Progenitor cell of endocrine pancreas (in vitro differentiated cells): Measurements from ENCODE around the gene GID8. TPM values are rescaled to one million over a fixed set of nuclear protein-coding genes. Genes with fewer than 3 reads are reported as not detected.
"Not testable (repeated sequence)": the region's sequence is repeated elsewhere in the genome, so short reads cannot be mapped to it uniquely, and the experiment has no call there.

ENCODE experiments used
- DNase-seq: peaks from one replicate; pipeline ENCODE4 v3.0.0; 2021; ENCODE audit warnings: low spot score; ENCODE audit not compliant: unreplicated experiment
- H3K27ac Mint-ChIP-seq: 2 replicates; pipeline ENCODE4 v1.8.0; 2021; ENCODE audit warnings: mild to moderate bottlenecking, moderate library complexity, mixed read lengths
- H3K27me3 Mint-ChIP-seq: 2 replicates; pipeline ENCODE4 v1.8.0; 2021; ENCODE audit warnings: mixed read lengths
- H3K36me3 Mint-ChIP-seq: 2 replicates; pipeline ENCODE4 v1.8.0; 2022; ENCODE audit warnings: mixed read lengths; ENCODE audit not compliant: insufficient read depth
- H3K4me1 Mint-ChIP-seq: 2 replicates; pipeline ENCODE4 v1.8.0; 2021; ENCODE audit warnings: low read depth, mixed read lengths
- H3K4me3 Mint-ChIP-seq: 2 replicates; pipeline ENCODE4 v1.8.0; 2021; ENCODE audit warnings: low read depth, mild to moderate bottlenecking, moderate library complexity, mixed read lengths
- H3K9me3 Mint-ChIP-seq: 2 replicates; pipeline ENCODE4 v1.8.0; 2021; ENCODE audit warnings: low read depth, mixed read lengths
- CTCF ChIP-seq: fragments of 200-600 bp; sonication (generic); IDR thresholded peaks from one replicate; pipeline ENCODE4 v1.5.0; 2021; ENCODE audit warnings: antibody characterized with exemption, mild to moderate bottlenecking; ENCODE audit not compliant: unreplicated experiment
- total RNA-seq: library from RNA; stranded (reverse); gene quantifications from 2 replicates; pipeline ENCODE4 v1.2.1, GENCODE V29; 2021

GID8 gene
- total RNA-seq, 1 donor from 2014 or later: 66.7 TPM

GRCh38 chr20:62918831-62919230 lies 19.1 kb upstream of the GID8 start:
- no peaks in the 10 kb centered on the region for H3K27me3 Mint-ChIP-seq
- peaks cover 49% of the 10 kb centered on the region for H3K4me1 Mint-ChIP-seq
- H3K4me3 Mint-ChIP-seq: no peak overlapping the region
- DNase-seq: no peak
- peak overlapping the region; percentile 29 for H3K27ac Mint-ChIP-seq
- TF ChIP-seq CTCF: no peak
- H3K36me3 Mint-ChIP-seq: no peaks in the 10 kb centered on the region
- H3K9me3 Mint-ChIP-seq: no peaks in the 10 kb centered on the region

- H3K4me3 Mint-ChIP-seq: no peak overlapping the region
- DNase-seq: no peak
- peak overlapping the region; percentile 56 for H3K27ac Mint-ChIP-seq
- H3K27me3 Mint-ChIP-seq: no peaks in the 10 kb centered on the region
- no peaks in the 10 kb centered on the region for H3K9me3 Mint-ChIP-seq
- no peak for TF ChIP-seq CTCF
- H3K4me1 Mint-ChIP-seq: peaks cover 55% of the 10 kb centered on the region
- no peaks in the 10 kb centered on the region for H3K36me3 Mint-ChIP-seq
Measured at GRCh38 chr20:62920039-62920645, 17.8 kb upstream of the GID8 start.

- Mint-ChIP-seq H3K36me3 (no peaks in the 10 kb centered on the region), H3K27ac (peak overlapping the region; percentile 84), H3K9me3 (no peaks in the 10 kb centered on the region), H3K4me1 (peaks cover 56% of the 10 kb centered on the region), H3K27me3 (no peaks in the 10 kb centered on the region), H3K4me3 (peak overlapping the region; percentile 41)
- TF ChIP-seq CTCF: peak; percentile 66
- DNase-seq: no peak
Measured at GRCh38 chr20:62921119-62921687, 16.7 kb upstream of the GID8 start.

- DNase-seq: no peak
- no peak for TF ChIP-seq CTCF
- H3K36me3 Mint-ChIP-seq: no peaks in the 10 kb centered on the region
- no peaks in the 10 kb centered on the region for H3K9me3 Mint-ChIP-seq
- H3K27ac Mint-ChIP-seq: peak overlapping the region; percentile 81
- H3K4me3 Mint-ChIP-seq: no peak overlapping the region
- no peaks in the 10 kb centered on the region for H3K27me3 Mint-ChIP-seq
- H3K4me1 Mint-ChIP-seq: peaks cover 55% of the 10 kb centered on the region
Measured at GRCh38 chr20:62922451-62922921, 15.5 kb upstream of the GID8 start.

GRCh38 chr20:62923059-62923668 lies 14.8 kb upstream of the GID8 start:
- not testable (repeated sequence) for DNase-seq, H3K4me3 Mint-ChIP-seq, H3K27me3 Mint-ChIP-seq, H3K36me3 Mint-ChIP-seq, H3K9me3 Mint-ChIP-seq
- peaks cover 53% of the 10 kb centered on the region for H3K4me1 Mint-ChIP-seq
- H3K27ac Mint-ChIP-seq: peak overlapping the region; percentile 81
